H1 (cell line): ENCODE data around the gene SH3GL2. TPM values are rescaled to one million over a fixed set of nuclear protein-coding genes. Genes with fewer than 3 reads are reported as not detected.

Experiments
- CTCF ChIA-PET: fragments of 300-600 bp; sonication (Branson Sonifier 250); formaldehyde crosslinking; loops from one replicate; lab custom pipeline; 2021; ENCODE audit not compliant: partially characterized antibody; lab: Charles Lee
- POLR2A ChIA-PET: fragments of 300-600 bp; sonication (Branson Sonifier 250); formaldehyde crosslinking; loops from one replicate; lab custom pipeline; 2021; ENCODE audit warnings: inconsistent platforms; ENCODE audit not compliant: partially characterized antibody; lab: Charles Lee
- DNase-seq, 2 experiments: peaks; one replicate each; pipeline versions ENCODE4 v3.0.0 to v3.0.0-alpha.2; 2010 to 2022; ENCODE audit warnings: low spot score in 2 of 2, low read depth in 1 of 2, mixed read lengths in 1 of 2
- FAIRE-seq: peaks from 2 replicates; lab custom pipeline; 2011; peaks lifted over from hg19 to GRCh38; lab: Jason Lieb, UNC
- H2AFZ ChIP-seq: 2 replicates; pipeline ENCODE4 v1.8.1; 2012; ENCODE audit warnings: low read length, inconsistent platforms
- H2AK5ac ChIP-seq: 2 replicates; pipeline ENCODE4 v1.6.1; 2013; ENCODE audit warnings: low read depth, low read length
- H2BK120ac ChIP-seq: replicated peaks from 2 replicates; pipeline ENCODE3; 2013; ENCODE audit warnings: low read depth, low read length, inconsistent platforms
- H2BK12ac ChIP-seq: 2 replicates; pipeline ENCODE4 v1.6.1; 2013; ENCODE audit warnings: low read depth, low read length
- H2BK15ac ChIP-seq: 2 replicates; pipeline ENCODE4 v1.6.1; 2013; ENCODE audit warnings: low read length
- H2BK20ac ChIP-seq: 2 replicates; pipeline ENCODE4 v1.6.1; 2013; ENCODE audit warnings: low read length
- H2BK5ac ChIP-seq: 2 replicates; pipeline ENCODE4 v1.6.1; 2013; ENCODE audit warnings: low read depth, low read length
- H3K14ac ChIP-seq: 2 replicates; pipeline ENCODE4 v1.6.1; 2013; ENCODE audit warnings: inconsistent platforms; ENCODE audit not compliant: insufficient read length
- H3K18ac ChIP-seq: 2 replicates; pipeline ENCODE4 v1.6.1; 2013; ENCODE audit warnings: low read length; ENCODE audit errors: extremely low read depth
- H3K23ac ChIP-seq: 2 replicates; pipeline ENCODE4 v1.6.1; 2013; ENCODE audit warnings: inconsistent platforms; ENCODE audit not compliant: insufficient read length
- H3K23me2 ChIP-seq: 2 replicates; pipeline ENCODE4 v1.6.1; 2013; ENCODE audit warnings: low read depth, low read length
- H3K27ac ChIP-seq: 2 replicates; pipeline ENCODE4 v1.6.1; 2011; ENCODE audit warnings: low read depth, low read length, inconsistent platforms
- H3K27me3 ChIP-seq, 4 experiments: replicated peaks in 1 of 4; 1 replicate in 1 of 4; 2 replicates in 3 of 4; pipeline versions ENCODE4 v1.6.1 to v1.8.1; 2011 to 2013; ENCODE audit warnings: low read length in 3 of 4, mild to moderate bottlenecking in 3 of 4, inconsistent platforms in 2 of 4, mixed read lengths in 2 of 4, moderate library complexity in 1 of 4; ENCODE audit not compliant: control insufficient read depth in 3 of 4, insufficient read depth in 3 of 4; ENCODE audit errors: extremely low read depth in 1 of 4
- H3K36me3 ChIP-seq, 4 experiments: 2 replicates each; pipeline versions ENCODE4 v1.6.1 to v1.8.1; 2011 to 2013; ENCODE audit warnings: mild to moderate bottlenecking in 4 of 4, low read length in 3 of 4, moderate library complexity in 2 of 4, control low read depth in 1 of 4, inconsistent platforms in 1 of 4; ENCODE audit not compliant: insufficient read depth in 4 of 4, control insufficient read depth in 2 of 4
- H3K4ac ChIP-seq: replicated peaks from 2 replicates; pipeline ENCODE3; 2013; ENCODE audit warnings: low read length, low read depth, mixed read lengths, inconsistent platforms; ENCODE audit not compliant: insufficient read length
- H3K4me1 ChIP-seq, 4 experiments: replicated peaks in 1 of 4; 1 replicate in 1 of 4; 2 replicates in 3 of 4; pipeline versions ENCODE4 v1.6.1 to v1.8.1; 2011 to 2013; ENCODE audit warnings: low read length in 3 of 4, inconsistent platforms in 2 of 4, mixed read lengths in 1 of 4; ENCODE audit not compliant: insufficient read depth in 4 of 4, control insufficient read depth in 3 of 4
- H3K4me2 ChIP-seq, 2 experiments: 2 replicates each; pipeline versions ENCODE4 v1.6.1 to v1.8.1; 2011 to 2013; ENCODE audit warnings: low read depth in 2 of 2, low read length in 2 of 2, control low read depth in 1 of 2, inconsistent platforms in 1 of 2, mild to moderate bottlenecking in 1 of 2; ENCODE audit not compliant: insufficient read depth in 1 of 2
- H3K4me3 ChIP-seq, 4 experiments: fragments of 200-600, 300-600 bp in 1 of 4; sonication (generic), shearing (Covaris generic), sonication (Bioruptor Twin) in 1 of 4; 2 replicates each; pipeline versions ENCODE4 v1.5.1 to v1.8.1; 2011 to 2016; ENCODE audit warnings: low read length in 4 of 4, low read depth in 3 of 4, control low read depth in 2 of 4, inconsistent platforms in 2 of 4, mild to moderate bottlenecking in 2 of 4, mixed read lengths in 1 of 4, moderate library complexity in 1 of 4; ENCODE audit not compliant: insufficient read depth in 2 of 4; ENCODE audit errors: extremely low read depth in 1 of 4
- H3K56ac ChIP-seq: replicated peaks from 2 replicates; pipeline ENCODE3; 2013; ENCODE audit warnings: low read depth, mild to moderate bottlenecking, mixed read lengths, low read length, inconsistent platforms; ENCODE audit not compliant: insufficient read length
- H3K79me1 ChIP-seq: 2 replicates; pipeline ENCODE4 v1.6.1; 2013; ENCODE audit warnings: low read depth, low read length, control low read depth
- H3K79me2 ChIP-seq, 2 experiments: 2 replicates each; pipeline versions ENCODE4 v1.6.1 to v1.8.1; 2012 to 2013; ENCODE audit warnings: low read length in 2 of 2, mild to moderate bottlenecking in 2 of 2, inconsistent platforms in 1 of 2; ENCODE audit not compliant: insufficient read depth in 2 of 2, control insufficient read depth in 1 of 2
- H3K9ac ChIP-seq, 4 experiments: replicated peaks in 1 of 4; 1 replicate in 1 of 4; 2 replicates in 3 of 4; pipeline versions ENCODE4 v1.6.1 to v1.8.1; 2011 to 2013; ENCODE audit warnings: low read depth in 3 of 4, low read length in 3 of 4, control low read depth in 2 of 4, mild to moderate bottlenecking in 2 of 4, moderate library complexity in 2 of 4, inconsistent platforms in 1 of 4; ENCODE audit errors: extremely low read depth in 1 of 4
- H3K9me3 ChIP-seq, 2 experiments: 2 replicates each; pipeline versions ENCODE4 v1.6.1 to v1.8.1; 2012 to 2013; ENCODE audit warnings: mild to moderate bottlenecking in 2 of 2, moderate library complexity in 2 of 2, control low read depth in 1 of 2, inconsistent platforms in 1 of 2, low read depth in 1 of 2, low read length in 1 of 2, mixed read lengths in 1 of 2; ENCODE audit not compliant: insufficient read depth in 2 of 2
- H4K20me1 ChIP-seq, 2 experiments: replicated peaks in 1 of 2; 2 replicates each; pipeline versions ENCODE3 to v1.8.1; 2011 to 2013; ENCODE audit warnings: inconsistent platforms in 2 of 2, low read length in 2 of 2, mild to moderate bottlenecking in 1 of 2; ENCODE audit not compliant: insufficient read depth in 2 of 2, control insufficient read depth in 1 of 2
- H4K5ac ChIP-seq: 2 replicates; pipeline ENCODE4 v1.6.1; 2013; ENCODE audit warnings: low read length, low read depth, mixed read lengths, inconsistent platforms; ENCODE audit not compliant: insufficient read length
- H4K8ac ChIP-seq: 2 replicates; pipeline ENCODE4 v1.8.0; 2013; ENCODE audit warnings: mild to moderate bottlenecking, moderate library complexity, low read length, inconsistent platforms; ENCODE audit not compliant: insufficient read depth; ENCODE audit errors: extremely low read depth
- H4K91ac ChIP-seq: replicated peaks from 2 replicates; pipeline ENCODE3; 2013; ENCODE audit warnings: low read length, mixed read lengths, inconsistent platforms; ENCODE audit not compliant: insufficient read length
- CBX8 ChIP-seq: fragments of 300-800, 300-1000 bp; sonication (generic); IDR thresholded peaks from 2 replicates; pipeline ENCODE4 v1.7.1; 2016; ENCODE audit warnings: low read depth, low read length, borderline replicate concordance
- CHD1 ChIP-seq: IDR thresholded peaks from 2 replicates; pipeline ENCODE4 v1.6.1; 2012; ENCODE audit warnings: low read depth, low read length, improper control_type of control experiment
- FOSL1 ChIP-seq: IDR thresholded peaks from 2 replicates; pipeline ENCODE4 v1.6.1; 2011; ENCODE audit warnings: mild to moderate bottlenecking, low read depth, low read length, moderate library complexity; ENCODE audit not compliant: insufficient read depth
- HDAC2 ChIP-seq, 2 experiments: fragments of 300-600 bp in 1 of 2; sonication (generic) in 1 of 2; IDR thresholded peaks; 2 replicates each; pipeline ENCODE4 v1.6.1; 2011 to 2012; ENCODE audit warnings: low read depth in 2 of 2, low read length in 2 of 2, mild to moderate bottlenecking in 2 of 2, moderate library complexity in 2 of 2, borderline replicate concordance in 1 of 2, inconsistent platforms in 1 of 2
- JUN ChIP-seq: IDR thresholded peaks from 2 replicates; pipeline ENCODE4 v1.6.1; 2011; ENCODE audit warnings: low read depth, mild to moderate bottlenecking, improper control_type of control experiment, low read length
- KDM4A ChIP-seq: IDR thresholded peaks from one replicate; pipeline ENCODE4 v1.7.1; 2012; ENCODE audit warnings: low read depth, mild to moderate bottlenecking, moderate library complexity, low read length, inconsistent platforms; ENCODE audit not compliant: severe bottlenecking
- NRF1 ChIP-seq: IDR thresholded peaks from 2 replicates; pipeline ENCODE4 v1.6.1; 2011; ENCODE audit warnings: mild to moderate bottlenecking, low read depth, low read length, improper control_type of control experiment
- RNF2 ChIP-seq: fragments of 200-900, 300-1000 bp; sonication (generic); IDR thresholded peaks from 2 replicates; pipeline ENCODE4 v1.7.1; 2016; ENCODE audit warnings: borderline replicate concordance, low read depth, mild to moderate bottlenecking, antibody characterized with exemption, low read length; ENCODE audit not compliant: poor library complexity, severe bottlenecking; ENCODE audit errors: missing control alignments
- SIRT6 ChIP-seq: IDR thresholded peaks from one replicate; pipeline ENCODE4 v1.7.1; 2012; ENCODE audit warnings: low read length, inconsistent platforms
- SRF ChIP-seq: IDR thresholded peaks from 2 replicates; pipeline ENCODE4 v1.6.1; 2011; ENCODE audit warnings: mild to moderate bottlenecking, low read depth, low read length, moderate library complexity
- TCF12 ChIP-seq: IDR thresholded peaks from 2 replicates; pipeline ENCODE4 v1.6.1; 2011; ENCODE audit warnings: low read depth, mild to moderate bottlenecking, low read length
- TEAD4 ChIP-seq: IDR thresholded peaks from 2 replicates; pipeline ENCODE4 v1.6.1; 2012; ENCODE audit warnings: low read depth, low read length, inconsistent platforms, mixed read lengths
- whole genome bisulfite sequencing, 2 experiments: shearing (Covaris generic) in 1 of 2; methylation state at CpG; one replicate each; pipeline versions ENCODE4 v1.1.6 to v1.1.7; 2013 to 2015; ENCODE audit warnings: low lambda C conversion rate in 2 of 2, mixed read lengths in 2 of 2, inconsistent platforms in 1 of 2, low coverage in 1 of 2, missing lambda C conversion rate in 1 of 2; ENCODE audit not compliant: insufficient replicate concordance in 2 of 2, insufficient coverage in 1 of 2, insufficient read length in 1 of 2; ENCODE audit errors: extremely low coverage in 1 of 2, missing lambda C conversion rate in 1 of 2; 5-methylcytosine and 5-hydroxymethylcytosine counted together
- polyA plus RNA-seq, 7 experiments: library from polyadenylated mRNA; depleted of rRNA in 3 of 7; stranded (reverse) in 5 of 7; unstranded in 2 of 7; fragments of >200 nt in 5 of 7; fragments of 200-250 nt in 2 of 7; gene quantifications; 1 replicate in 5 of 7; 2 replicates in 1 of 7; 4 replicates in 1 of 7; pipeline versions ENCODE4 v1.2.1 to v1.2.3, GENCODE V29; 2011 to 2013; ENCODE audit warnings: missing spikeins in 2 of 7, mixed read lengths in 2 of 7
- total RNA-seq: library from RNA; stranded (reverse); fragmentation: NEBNext Ultra II Directional; extraction: Animal tissue kit (Norgen Biotek cat#: 25700); gene quantifications from 2 replicates; pipeline ENCODE4 v1.2.1, GENCODE V29; 2021
- TF ChIP-seq, protein P1 (sequence below): IDR thresholded peaks from 2 replicates; pipeline ENCODE4 v1.6.1; 2011; ENCODE audit warnings: low read depth, mild to moderate bottlenecking, low read length; ENCODE audit not compliant: insufficient read depth

The SH3GL2 gene
- total and polyA plus RNA-seq, 2 of the 8 experiments (the other 6 are each of a cell fraction or from before 2014, with no cell fraction given): 4.7 to 5.3 TPM

DNA sequence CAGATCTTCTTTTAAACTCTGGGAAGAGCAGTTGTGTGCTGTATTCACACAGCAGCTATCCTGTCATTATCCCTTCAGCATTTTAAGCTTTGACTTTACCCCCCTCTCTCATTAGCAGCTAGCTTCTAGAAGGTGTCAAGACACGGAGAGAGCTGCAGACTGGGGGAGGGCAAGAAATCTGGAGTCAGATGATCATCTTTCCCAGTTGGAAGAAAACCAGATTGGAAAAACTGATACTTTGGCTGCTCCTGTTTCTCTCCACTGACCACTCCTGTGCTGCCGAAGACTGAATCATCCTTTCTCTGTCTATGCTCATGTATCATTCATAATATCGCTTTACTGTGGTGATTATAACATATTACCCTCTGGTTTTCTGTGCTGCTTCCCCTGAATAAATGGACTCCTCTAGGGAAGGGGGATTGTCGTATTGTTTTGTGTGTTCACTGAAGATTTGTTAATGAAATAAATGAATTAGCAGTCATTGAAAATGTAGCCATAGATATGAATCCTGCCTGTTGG is 75.1 kb downstream of the SH3GL2 start:
- no peak overlapping the region for H3K14ac ChIP-seq
- no peak overlapping the region for H3K4me3 ChIP-seq
- no peaks in the 10 kb centered on the region for H3K23me2 ChIP-seq
- H3K27ac ChIP-seq: no peak overlapping the region
- no peak overlapping the region for H2BK20ac ChIP-seq
- no peaks in the 10 kb centered on the region for H3K36me3 ChIP-seq
- H3K79me1 ChIP-seq: no peaks in the 10 kb centered on the region
- no peak overlapping the region for H4K5ac ChIP-seq
- H4K20me1 ChIP-seq: no peaks in the 10 kb centered on the region
- H3K18ac ChIP-seq: no peak overlapping the region
- no peak overlapping the region for H2BK5ac ChIP-seq
- DNase-seq: no peak
- H3K4me2 ChIP-seq: no peak overlapping the region
- H2BK12ac ChIP-seq: no peak overlapping the region
- no peak overlapping the region for H2BK15ac ChIP-seq
- H3K4me1 ChIP-seq: peaks cover 0 to 2% (median 0%) of the 10 kb centered on the region in 4 experiments; a peak in 2 of 7 replicates
- no peak for FAIRE-seq
- POLR2A ChIA-PET: interaction anchor here (0.6 kb wide), 1 partner anchor 19 kb away, joined by 3 read pairs; no protein-coding TSS in a partner anchor
- H2AFZ ChIP-seq: no peak overlapping the region
- H3K56ac ChIP-seq: no peak overlapping the region
- H4K8ac ChIP-seq: no peak overlapping the region
- no peak overlapping the region for H3K9ac ChIP-seq
- no peak overlapping the region for H4K91ac ChIP-seq
- H2BK120ac ChIP-seq: no peak overlapping the region
- CTCF ChIA-PET: interaction anchor here (1.4 kb wide), 1 partner anchor 123 kb away, joined by 3 read pairs; no protein-coding TSS in a partner anchor
- no peak overlapping the region for H2AK5ac ChIP-seq
- no peaks in the 10 kb centered on the region for H3K27me3 ChIP-seq
- H3K79me2 ChIP-seq: no peaks in the 10 kb centered on the region
- H3K23ac ChIP-seq: no peak overlapping the region
- 90% methylated on average over 4 of the region's 4 CpGs; no CpG with 5 or more reads in 1 of the 2 experiments for WGBS, 2 experiments
- H3K4ac ChIP-seq: no peak overlapping the region
- H3K9me3 ChIP-seq: no peaks in the 10 kb centered on the region
- no peak for TF ChIP-seq KDM4A
- no peak for TF ChIP-seq NRF1
- TF ChIP-seq CHD1: no peak
- TF ChIP-seq SIRT6: no peak
- no peak for TF ChIP-seq SRF
- TF ChIP-seq, protein P1, sequence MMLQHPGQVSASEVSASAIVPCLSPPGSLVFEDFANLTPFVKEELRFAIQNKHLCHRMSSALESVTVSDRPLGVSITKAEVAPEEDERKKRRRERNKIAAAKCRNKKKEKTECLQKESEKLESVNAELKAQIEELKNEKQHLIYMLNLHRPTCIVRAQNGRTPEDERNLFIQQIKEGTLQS: no peak
- TF ChIP-seq JUN: no peak
- TF ChIP-seq HDAC2 (IDR thresholded peaks at IDR 0.05; ENCODE audit: borderline replicate concordance in 1 of 2, low read depth in 2 of 2, low read length in 2 of 2): no peak
- no peak for TF ChIP-seq TCF12
- TF ChIP-seq CBX8: no peak
- no peak for TF ChIP-seq RNF2
- TF ChIP-seq TEAD4: no peak
- TF ChIP-seq FOSL1: no peak
